GM12865 (cell line): ENCODE results near the gene FAM131A.

Experiments
- DNase-seq: peaks from one replicate; pipeline ENCODE4 v3.0.0; 2010; ENCODE audit warnings: low read depth
- H3K4me3 ChIP-seq: 2 replicates; pipeline ENCODE4 v1.5.1; 2011; ENCODE audit warnings: mild to moderate bottlenecking, low read depth, low read length, control low read depth
- TF ChIP-seq, protein P1 (sequence below): IDR thresholded peaks from 2 replicates; pipeline ENCODE4 v1.5.1; 2011; ENCODE audit warnings: low read length, control low read depth, low read depth, inconsistent platforms; ENCODE audit not compliant: insufficient read depth; ENCODE audit errors: missing control alignments

Gene FAM131A

DNA sequence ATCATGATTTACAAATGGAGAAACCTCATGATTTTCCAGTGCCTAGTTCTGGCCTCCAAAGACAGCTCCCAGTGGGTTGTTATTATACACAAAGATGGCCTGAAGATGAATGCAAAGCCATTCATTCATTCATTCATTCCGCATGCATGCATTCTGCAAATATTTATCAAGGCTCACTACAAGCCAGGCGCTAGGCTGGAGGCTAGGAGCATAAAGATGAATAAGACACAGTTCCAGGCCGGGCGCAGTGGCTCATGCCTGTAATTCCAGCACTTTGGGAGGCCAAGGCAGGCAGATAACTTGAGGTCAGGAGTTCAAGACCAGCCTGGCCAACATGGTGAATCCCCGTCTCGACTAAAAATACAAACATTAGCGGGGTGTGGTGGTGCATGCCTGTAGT, 40.8 kb upstream of the FAM131A start:
- no peak for DNase-seq
- no peak overlapping the region for H3K4me3 ChIP-seq
- TF ChIP-seq, protein P1, sequence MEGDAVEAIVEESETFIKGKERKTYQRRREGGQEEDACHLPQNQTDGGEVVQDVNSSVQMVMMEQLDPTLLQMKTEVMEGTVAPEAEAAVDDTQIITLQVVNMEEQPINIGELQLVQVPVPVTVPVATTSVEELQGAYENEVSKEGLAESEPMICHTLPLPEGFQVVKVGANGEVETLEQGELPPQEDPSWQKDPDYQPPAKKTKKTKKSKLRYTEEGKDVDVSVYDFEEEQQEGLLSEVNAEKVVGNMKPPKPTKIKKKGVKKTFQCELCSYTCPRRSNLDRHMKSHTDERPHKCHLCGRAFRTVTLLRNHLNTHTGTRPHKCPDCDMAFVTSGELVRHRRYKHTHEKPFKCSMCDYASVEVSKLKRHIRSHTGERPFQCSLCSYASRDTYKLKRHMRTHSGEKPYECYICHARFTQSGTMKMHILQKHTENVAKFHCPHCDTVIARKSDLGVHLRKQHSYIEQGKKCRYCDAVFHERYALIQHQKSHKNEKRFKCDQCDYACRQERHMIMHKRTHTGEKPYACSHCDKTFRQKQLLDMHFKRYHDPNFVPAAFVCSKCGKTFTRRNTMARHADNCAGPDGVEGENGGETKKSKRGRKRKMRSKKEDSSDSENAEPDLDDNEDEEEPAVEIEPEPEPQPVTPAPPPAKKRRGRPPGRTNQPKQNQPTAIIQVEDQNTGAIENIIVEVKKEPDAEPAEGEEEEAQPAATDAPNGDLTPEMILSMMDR: no peak

DNA sequence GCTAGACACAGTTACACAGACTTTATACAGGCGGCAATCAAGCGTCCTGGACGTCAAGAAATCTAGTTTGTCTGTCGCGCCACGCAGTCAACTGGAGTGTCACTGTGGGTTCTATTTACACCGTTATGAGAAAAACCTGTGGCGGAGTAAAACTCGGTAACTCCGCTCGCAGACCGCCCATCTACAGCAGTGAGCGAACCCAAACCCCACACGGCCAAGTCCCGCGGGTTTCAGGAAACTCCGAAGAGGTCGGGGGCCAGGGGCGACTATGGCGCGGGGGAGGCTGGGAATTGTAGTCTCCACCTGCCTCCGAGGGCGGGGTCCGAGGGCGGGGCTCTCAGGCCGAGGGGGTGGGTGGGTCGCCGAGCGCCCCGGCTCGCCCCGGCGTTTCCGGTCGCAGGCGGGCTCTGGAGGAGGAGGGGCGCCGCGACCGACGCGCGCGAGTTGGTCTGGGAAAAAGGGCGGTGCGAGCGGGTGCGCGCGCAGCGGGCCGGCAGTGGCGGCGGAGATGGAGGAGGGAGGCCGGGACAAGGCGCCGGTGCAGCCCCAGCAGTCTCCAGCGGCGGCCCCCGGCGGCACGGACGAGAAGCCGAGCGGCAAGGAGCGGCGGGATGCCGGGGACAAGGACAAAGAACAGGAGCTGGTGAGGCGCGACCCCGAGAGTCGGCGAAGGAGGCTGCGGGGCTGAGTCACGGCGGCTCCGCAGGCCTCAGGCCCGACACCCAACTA, 38.5 kb upstream of the FAM131A start, which contains the start of gene PSMD2:
Gene PSMD2, plus strand, starts transcription at position 483 of the 729 bp plus-strand sequence. Its CDS starts 26 bp downstream, at position 509.
- peak; percentile 98 for DNase-seq
- TF ChIP-seq, protein P1: no peak
- H3K4me3 ChIP-seq: peak within 1 kb of the TSS; percentile 87

DNA sequence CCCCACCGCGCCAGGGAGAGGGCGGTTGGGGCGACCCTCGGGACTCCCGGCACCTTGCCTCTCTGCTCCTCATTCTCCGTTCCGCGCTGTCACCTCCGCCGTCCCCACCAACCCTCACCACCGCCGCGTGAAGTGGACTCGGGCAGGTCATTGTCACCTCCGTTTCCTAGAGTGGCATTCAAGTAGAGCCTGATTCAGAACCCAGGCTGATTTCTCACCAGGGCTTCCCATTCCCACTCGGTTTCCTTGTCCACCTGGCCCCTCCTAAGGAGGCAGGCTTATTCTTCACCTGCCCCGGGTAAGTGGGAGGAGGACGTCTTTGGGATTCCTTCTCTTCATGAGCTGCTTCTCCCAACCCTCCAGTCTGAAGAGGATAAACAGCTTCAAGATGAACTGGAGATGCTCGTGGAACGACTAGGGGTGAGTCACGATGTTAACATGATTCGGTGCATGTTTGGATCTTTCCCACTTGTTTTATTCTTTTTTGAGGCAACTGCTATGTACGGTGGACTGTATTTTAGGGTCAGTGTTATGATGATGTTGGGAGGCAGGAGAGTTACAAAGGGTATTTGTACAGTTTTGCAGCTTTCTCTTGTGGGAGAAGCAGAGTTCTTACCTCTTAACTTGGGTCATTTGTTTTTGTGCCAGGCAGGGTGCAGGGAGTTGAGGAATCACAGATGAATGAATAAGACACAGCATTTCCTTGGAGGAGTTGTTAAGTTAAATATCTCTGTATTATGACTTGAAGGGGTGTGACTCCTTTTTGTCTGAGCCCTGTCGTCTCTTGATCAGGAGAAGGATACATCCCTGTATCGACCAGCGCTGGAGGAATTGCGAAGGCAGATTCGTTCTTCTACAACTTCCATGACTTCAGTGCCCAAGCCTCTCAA, 37.7 kb upstream of the FAM131A start:
- no peak for DNase-seq
- H3K4me3 ChIP-seq: peak overlapping the region; percentile 87
- TF ChIP-seq, protein P1: no peak

DNA sequence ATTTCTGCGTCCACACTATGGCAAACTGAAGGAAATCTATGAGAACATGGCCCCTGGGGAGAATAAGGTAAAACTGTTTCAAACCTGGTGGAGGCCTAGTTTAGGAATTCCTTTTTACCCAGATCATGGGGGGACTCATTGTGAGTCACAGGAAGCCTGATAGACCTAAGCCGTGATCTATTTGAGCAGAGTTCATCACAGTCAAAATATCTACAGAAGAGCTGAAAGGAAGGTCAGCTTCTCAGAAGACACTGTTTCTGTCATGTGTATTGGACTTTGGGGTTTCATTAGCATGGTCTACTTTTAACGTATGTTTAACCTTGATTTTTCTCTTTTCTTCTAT, 37.1 kb upstream of the FAM131A start:
- TF ChIP-seq, protein P1: no peak
- DNase-seq: no peak
- peak overlapping the region; percentile 1; the same call in 1 of the 2 replicates for H3K4me3 ChIP-seq

DNA sequence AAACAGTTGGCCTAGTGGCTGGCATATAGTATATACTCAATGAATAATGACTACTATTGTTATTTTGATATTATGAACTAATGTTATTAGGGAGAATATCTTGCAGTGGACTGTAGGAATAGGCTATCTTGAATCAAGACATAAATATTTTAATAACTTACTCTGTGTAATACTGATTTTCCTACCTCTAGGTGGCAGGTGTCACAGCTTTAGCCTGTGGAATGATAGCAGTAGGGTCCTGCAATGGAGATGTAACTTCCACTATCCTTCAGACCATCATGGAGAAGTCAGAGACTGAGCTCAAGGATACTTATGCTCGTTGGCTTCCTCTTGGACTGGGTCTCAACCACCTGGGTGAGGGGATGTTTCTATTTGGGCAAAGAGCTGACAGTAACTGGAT, 31.8 kb upstream of the FAM131A start:
- no peak for DNase-seq
- TF ChIP-seq, protein P1: peak; percentile 14
- H3K4me3 ChIP-seq: no peak overlapping the region

DNA sequence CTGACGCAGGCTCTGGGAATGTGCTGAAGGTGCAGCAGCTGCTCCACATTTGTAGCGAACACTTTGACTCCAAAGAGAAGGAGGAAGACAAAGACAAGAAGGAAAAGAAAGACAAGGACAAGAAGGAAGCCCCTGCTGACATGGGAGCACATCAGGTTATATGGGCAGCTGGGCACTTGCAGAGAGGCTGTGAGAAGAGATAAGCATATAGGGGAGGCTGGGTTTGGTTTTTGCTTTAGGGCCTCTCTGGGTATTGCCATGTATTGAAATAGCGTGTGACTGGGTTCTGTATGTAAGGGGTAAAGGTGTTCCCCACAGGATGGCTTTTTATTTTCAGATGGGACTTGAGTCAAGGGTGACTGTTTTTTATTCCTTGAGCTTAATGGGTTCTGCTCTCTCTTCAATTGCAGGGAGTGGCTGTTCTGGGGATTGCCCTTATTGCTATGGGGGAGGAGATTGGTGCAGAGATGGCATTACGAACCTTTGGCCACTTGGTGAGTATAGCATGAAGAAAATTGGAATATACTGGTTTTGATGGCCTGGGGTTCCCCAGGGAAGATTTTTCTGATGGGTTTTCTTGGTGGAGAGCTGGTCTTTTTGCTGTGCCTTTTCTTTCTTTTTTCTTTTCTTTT, 30.9 kb upstream of the FAM131A start:
- TF ChIP-seq, protein P1: no peak
- DNase-seq: no peak
- H3K4me3 ChIP-seq: no peak overlapping the region
